Germinal center (tissue), 1 donor: ENCODE data around the gene CHMP4B.

Experiments used
- DNase-seq: peaks from one replicate; pipeline ENCODE4 v3.0.0; 2012; ENCODE audit warnings: mixed read lengths, low spot score

Gene CHMP4B

DNA sequence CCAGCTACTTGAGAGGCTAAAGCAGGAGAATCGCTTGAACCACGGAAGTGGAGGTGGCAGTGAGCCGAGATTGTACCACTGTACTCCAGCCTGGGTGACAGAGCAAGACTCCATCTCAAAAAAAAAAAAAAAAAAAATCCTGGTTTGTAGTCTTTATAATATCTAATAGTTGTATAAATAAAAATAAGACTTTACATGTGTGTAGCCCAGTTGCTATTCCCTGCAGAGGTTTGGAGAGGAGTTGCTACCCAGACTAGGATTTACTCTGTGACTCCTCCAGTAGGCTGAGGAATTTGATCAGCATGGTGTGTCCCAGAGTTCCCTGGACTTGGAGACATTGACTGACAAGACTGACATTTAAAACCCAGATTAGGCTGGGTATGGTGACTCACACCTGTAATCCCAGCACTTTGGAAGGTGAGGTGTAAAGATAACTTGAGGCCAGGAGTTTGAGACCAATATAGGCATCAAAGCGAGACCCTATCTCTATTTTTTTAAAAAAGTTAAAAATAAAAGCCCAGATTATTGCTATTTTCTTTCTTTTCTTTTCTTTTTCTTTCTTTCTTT, 10.2 kb downstream of the CHMP4B start:
- no peak for DNase-seq

DNA sequence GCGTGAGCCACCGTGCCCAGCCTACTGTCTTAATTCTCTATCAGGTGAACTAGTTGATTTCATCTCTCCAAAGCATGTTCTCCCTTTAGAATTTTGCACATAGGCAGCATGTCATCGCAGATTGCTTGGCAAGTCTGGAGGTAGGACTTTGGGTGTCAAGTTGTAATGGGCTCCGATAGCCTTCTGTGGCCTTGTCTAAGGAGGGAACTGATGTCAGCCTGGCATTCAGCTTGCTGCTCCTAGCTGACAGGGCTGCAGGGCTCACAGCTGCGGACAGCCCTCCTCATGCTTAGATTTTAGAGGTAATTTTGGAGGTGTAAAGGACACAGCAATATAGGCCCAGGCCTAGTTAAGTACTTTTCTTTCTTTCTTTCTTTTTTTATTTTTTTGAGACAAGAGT, 11.3 kb downstream of the CHMP4B start:
- DNase-seq: no peak

GRCh38 chr20:33822991-33823390, 11.8 kb downstream of the CHMP4B start:
- DNase-seq: no peak

DNA sequence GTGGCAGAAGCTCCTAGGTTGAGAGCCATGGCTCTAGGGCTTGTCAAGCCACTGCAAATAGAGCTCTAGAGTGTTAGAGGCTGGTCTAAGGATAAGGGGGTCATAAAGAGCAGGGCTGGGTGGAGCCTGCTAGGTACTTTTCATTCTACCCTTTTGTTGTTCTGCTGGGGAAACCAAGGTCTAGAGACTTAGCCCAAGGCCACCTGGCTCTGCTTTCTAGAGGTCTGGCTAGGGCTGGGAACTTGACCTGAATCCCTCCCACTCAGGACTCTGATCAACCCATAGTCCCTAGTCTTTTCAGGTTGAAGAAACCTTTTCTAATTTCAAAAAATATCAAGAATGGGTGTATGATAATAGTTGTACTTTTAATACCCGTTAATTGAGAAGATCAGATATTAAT, 13.7 kb downstream of the CHMP4B start:
- DNase-seq: no peak

DNA sequence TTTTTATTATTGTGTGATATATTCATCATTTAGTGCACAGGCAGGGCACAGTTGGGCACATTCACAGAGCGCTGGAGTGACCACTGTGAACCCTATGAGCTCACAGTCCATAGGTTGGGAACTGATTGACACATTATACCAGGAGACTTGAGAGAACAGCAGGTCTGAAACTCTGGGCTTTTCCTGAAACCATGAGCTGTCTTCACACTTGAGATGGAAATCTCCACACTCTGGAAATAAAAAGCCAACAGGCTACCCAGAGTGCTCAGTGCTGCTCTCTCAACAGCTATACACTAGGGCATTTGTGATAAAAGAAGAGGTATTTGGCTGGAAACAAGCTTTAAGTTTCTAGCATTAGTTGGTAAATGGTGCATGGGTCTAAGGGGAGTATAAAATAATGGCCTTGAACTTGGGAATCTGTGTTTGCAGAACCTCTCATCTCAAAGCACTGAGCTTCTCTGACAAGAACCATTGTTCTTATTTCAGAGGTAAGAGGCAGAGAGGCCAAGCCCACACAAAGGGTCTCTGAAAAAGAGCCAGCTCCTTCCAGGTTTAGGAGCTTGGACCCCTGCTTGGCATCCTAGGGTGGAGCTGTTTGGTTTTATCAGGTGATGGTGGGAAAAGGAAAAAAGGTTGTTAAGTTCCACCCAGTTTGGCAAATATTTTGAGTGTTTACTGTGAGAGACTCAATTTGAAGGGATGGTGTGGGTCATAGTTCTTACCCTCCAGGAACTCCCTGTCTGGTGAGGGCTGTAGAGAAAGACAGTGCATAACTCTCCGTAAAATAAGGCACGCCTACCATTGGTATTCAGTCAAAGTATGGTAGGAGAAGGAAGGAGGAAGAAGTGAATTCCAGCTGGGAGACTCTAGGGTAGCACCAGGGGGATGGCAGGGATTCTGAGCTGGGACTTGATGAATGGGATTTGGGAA, 14.5 kb downstream of the CHMP4B start:
- DNase-seq: no peak

DNA sequence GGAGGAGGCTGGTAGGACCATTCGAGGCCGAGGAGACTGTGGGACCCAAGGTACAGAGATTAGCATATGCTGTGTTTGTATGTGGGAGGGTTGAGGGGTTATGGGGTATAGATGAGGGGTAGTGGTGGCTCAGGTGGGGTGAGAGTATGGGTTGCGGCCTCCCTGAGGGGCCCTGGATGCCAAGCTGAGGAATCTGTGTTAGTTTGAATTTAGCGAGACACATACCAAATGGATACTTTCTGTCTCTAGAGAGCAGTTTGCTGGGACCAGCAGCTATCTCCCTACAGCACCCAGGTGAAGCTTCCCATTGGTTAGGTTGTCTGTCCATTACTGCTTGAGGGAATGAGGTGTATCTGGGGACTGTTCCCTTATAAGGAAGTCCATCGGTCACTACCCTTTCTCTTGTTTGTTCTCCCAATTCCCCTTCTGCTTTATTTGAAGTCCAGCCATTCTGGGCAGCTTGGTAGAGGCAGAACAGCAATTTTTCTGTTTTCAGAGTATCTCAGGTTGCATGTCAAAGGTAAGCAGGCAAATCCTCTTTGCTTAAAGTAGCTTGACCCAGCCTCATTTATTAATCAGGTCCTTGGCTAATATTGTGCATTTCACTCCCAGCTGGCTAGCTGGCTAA, 15.2 kb downstream of the CHMP4B start:
- no peak for DNase-seq

- DNase-seq: no peak
Observed at GRCh38 chr20:33827109-33827508, 16.0 kb downstream of the CHMP4B start.

DNA sequence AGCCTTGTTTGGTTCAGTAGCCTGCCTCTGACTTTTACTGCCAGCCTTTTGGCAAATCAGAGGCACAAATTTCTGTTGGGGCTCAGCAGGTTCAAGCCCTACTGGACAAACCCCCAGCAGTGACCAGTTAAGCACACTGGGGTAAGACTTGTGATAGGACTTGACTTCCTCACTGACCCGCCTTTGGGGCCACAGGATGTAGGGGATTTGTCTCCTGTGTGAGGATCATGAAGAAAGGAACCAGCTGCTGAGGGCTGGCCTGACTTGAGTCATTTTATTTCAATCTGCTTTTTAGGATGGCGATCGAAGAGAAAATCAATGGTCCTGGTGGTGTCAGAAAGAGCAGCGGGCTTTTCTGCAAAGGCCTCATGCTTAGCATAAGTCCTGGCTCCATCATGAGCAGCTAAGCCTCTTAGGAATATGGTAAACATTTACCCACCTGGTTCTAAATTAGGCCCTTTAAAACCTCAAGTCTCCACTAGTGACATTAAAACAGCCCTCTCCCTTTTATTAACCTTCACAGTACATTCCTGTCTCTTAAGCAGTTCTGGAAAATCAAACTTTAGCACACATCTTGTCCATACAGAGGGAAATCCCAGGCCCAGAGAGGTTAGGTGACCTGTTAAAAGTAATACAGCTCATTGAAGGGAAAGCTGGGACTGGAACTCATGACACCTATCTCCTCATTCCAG, 16.6 kb downstream of the CHMP4B start:
- no peak for DNase-seq

DNA sequence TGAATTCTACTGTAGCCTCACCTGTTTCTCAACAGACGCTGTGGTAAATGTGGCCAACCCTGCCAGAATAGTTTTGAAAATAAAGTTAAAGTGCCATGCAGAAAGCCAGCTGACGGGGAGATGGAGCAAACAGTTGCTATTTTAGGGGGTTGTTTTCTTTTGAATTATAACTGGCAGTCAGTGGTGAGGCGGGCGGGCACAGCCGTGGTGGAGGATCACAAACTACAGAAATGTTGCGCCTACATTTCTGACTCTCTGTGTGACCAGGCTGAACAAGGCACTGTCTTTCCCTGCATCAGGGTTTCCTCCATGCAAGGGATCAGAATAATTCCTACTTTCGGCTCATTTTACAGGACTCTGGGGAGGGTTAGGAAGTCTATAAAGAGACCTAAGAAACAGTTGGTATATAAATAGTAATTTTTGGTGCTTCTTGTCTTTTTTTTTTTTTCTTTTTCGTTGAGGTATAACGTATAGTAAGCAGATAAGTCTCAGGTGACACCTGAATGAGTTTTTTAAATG, 17.2 kb downstream of the CHMP4B start:
- DNase-seq: no peak

DNA sequence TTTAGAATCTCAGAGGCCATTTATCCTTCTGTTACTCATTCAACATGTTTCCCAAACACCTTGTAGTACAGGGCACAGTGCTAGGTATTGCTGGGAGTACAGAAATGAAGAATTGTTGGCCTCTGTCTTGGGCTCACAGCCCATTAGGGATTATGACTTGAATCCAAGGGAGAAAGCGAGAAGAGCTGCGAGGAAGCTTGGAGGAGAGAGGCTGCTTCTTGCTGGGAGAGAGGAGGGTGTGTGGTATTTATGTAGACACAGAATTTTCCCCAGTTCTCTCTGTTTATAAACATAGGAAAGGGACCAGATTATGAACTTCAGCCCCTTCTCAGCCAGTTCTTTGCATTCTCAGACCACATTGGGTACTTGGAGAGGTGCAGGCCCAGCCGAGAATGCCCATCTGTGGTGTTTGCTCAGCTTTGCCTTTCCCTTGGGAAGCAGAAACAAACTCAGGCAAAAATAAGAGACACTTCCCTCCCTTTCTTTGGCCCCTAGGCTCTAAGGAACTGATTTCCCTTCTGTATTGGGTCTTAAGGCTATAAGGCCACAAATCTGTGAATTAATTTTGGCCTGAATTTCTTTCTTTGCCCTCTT, 17.9 kb downstream of the CHMP4B start:
- no peak for DNase-seq

DNA sequence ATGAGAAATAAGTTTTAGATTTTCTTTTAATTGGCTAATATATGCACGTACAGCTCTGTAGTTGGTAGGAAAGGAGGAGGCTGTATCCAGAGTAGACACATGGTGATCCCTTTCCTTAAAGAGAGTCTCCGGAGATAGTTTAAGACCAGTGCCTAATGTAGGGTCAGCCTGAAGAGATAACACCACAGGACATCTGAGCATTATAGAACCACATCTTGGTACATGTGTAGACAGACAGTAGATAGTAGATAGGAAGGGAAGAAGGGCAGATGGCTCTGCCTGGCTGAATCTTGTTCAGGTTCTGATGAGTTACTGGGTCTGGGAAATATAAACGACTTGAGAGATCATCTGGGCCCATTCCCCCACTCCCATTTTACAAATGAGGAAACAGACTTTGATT, 18.5 kb downstream of the CHMP4B start:
- no peak for DNase-seq

DNA sequence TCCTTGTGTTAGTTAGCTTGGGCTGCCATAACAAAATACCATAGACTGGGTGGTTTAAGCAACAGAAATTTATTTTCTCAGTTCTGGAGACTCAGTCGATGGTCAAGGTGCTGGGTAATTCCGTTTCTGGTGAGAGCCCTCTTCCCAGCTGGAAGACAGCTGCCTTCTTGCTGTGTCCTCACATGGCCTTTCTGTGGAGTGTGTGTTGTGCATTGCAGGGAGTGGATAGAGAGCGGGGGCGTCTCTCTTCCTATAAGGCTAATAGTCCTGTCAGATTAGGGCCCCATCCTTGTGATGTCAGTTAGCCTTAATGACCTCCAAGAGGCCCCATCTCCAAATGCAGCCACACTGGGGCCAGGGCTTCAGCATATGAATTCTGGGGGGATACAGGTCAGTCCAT, 19.2 kb downstream of the CHMP4B start:
- DNase-seq: no peak

GRCh38 chr20:33832103-33832804, 21.1 kb downstream of the CHMP4B start:
- DNase-seq: no peak

- DNase-seq: no peak
Observed at GRCh38 chr20:33833333-33833732, 22.2 kb downstream of the CHMP4B start.

DNA sequence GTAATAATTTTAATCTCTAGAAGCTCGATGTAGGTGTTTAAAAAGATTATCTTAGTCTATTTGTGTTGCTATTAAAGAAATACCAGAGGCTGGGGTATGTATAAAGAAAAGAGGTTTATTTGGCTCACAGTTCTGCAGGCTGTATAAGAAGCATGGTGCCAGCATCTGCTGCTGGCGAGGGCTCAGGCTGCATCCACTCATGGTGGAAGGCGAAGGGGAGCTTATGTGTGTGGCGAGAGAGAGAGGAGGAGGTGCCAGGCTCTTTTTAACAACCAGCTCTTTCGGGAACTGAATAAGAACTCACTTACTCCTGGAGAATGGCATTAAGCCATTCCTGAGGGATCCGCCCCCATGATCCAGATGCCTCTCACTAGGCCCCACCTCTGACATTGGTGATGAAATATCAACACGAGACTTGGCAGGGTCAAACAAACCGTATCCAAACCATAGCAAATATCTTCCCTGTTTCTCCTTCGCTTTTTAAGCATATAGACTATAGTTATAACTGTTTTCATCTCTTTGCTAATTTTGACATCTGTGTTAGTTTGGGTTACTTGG, 24.5 kb downstream of the CHMP4B start:
- DNase-seq: no peak

- no peak for DNase-seq
Observed at GRCh38 chr20:33836277-33836676, 25.1 kb downstream of the CHMP4B start.

GRCh38 chr20:33837096-33837830, 26.1 kb downstream of the CHMP4B start:
- no peak for DNase-seq

GRCh38 chr20:33838035-33838864, 27.1 kb downstream of the CHMP4B start:
- DNase-seq: no peak

- DNase-seq: no peak
Observed at GRCh38 chr20:33839591-33839990, 28.4 kb downstream of the CHMP4B start.
